H1 (cell line): ENCODE results near the gene LYL1. TPM values are rescaled to one million over a fixed set of nuclear protein-coding genes. Genes with fewer than 3 reads are reported as not detected.

Experiments
- CTCF ChIA-PET: fragments of 300-600 bp; sonication (Branson Sonifier 250); formaldehyde crosslinking; loops from one replicate; lab custom pipeline; 2021; ENCODE audit not compliant: partially characterized antibody; lab: Charles Lee
- POLR2A ChIA-PET: fragments of 300-600 bp; sonication (Branson Sonifier 250); formaldehyde crosslinking; loops from one replicate; lab custom pipeline; 2021; ENCODE audit warnings: inconsistent platforms; ENCODE audit not compliant: partially characterized antibody; lab: Charles Lee
- DNase-seq, 2 experiments: peaks; one replicate each; pipeline versions ENCODE4 v3.0.0 to v3.0.0-alpha.2; 2010 to 2022; ENCODE audit warnings: low spot score in 2 of 2, low read depth in 1 of 2, mixed read lengths in 1 of 2
- FAIRE-seq: peaks from 2 replicates; lab custom pipeline; 2011; peaks lifted over from hg19 to GRCh38; lab: Jason Lieb, UNC
- H2AFZ ChIP-seq: 2 replicates; pipeline ENCODE4 v1.8.1; 2012; ENCODE audit warnings: low read length, inconsistent platforms
- H2AK5ac ChIP-seq: 2 replicates; pipeline ENCODE4 v1.6.1; 2013; ENCODE audit warnings: low read depth, low read length
- H2BK120ac ChIP-seq: replicated peaks from 2 replicates; pipeline ENCODE3; 2013; ENCODE audit warnings: low read depth, low read length, inconsistent platforms
- H2BK12ac ChIP-seq: 2 replicates; pipeline ENCODE4 v1.6.1; 2013; ENCODE audit warnings: low read depth, low read length
- H2BK15ac ChIP-seq: 2 replicates; pipeline ENCODE4 v1.6.1; 2013; ENCODE audit warnings: low read length
- H2BK20ac ChIP-seq: 2 replicates; pipeline ENCODE4 v1.6.1; 2013; ENCODE audit warnings: low read length
- H2BK5ac ChIP-seq: 2 replicates; pipeline ENCODE4 v1.6.1; 2013; ENCODE audit warnings: low read depth, low read length
- H3K14ac ChIP-seq: 2 replicates; pipeline ENCODE4 v1.6.1; 2013; ENCODE audit warnings: inconsistent platforms; ENCODE audit not compliant: insufficient read length
- H3K18ac ChIP-seq: 2 replicates; pipeline ENCODE4 v1.6.1; 2013; ENCODE audit warnings: low read length; ENCODE audit errors: extremely low read depth
- H3K23ac ChIP-seq: 2 replicates; pipeline ENCODE4 v1.6.1; 2013; ENCODE audit warnings: inconsistent platforms; ENCODE audit not compliant: insufficient read length
- H3K23me2 ChIP-seq: 2 replicates; pipeline ENCODE4 v1.6.1; 2013; ENCODE audit warnings: low read depth, low read length
- H3K27ac ChIP-seq: 2 replicates; pipeline ENCODE4 v1.6.1; 2011; ENCODE audit warnings: low read depth, low read length, inconsistent platforms
- H3K27me3 ChIP-seq, 4 experiments: replicated peaks in 1 of 4; 1 replicate in 1 of 4; 2 replicates in 3 of 4; pipeline versions ENCODE4 v1.6.1 to v1.8.1; 2011 to 2013; ENCODE audit warnings: low read length in 3 of 4, mild to moderate bottlenecking in 3 of 4, inconsistent platforms in 2 of 4, mixed read lengths in 2 of 4, moderate library complexity in 1 of 4; ENCODE audit not compliant: control insufficient read depth in 3 of 4, insufficient read depth in 3 of 4; ENCODE audit errors: extremely low read depth in 1 of 4
- H3K36me3 ChIP-seq, 4 experiments: 2 replicates each; pipeline versions ENCODE4 v1.6.1 to v1.8.1; 2011 to 2013; ENCODE audit warnings: mild to moderate bottlenecking in 4 of 4, low read length in 3 of 4, moderate library complexity in 2 of 4, control low read depth in 1 of 4, inconsistent platforms in 1 of 4; ENCODE audit not compliant: insufficient read depth in 4 of 4, control insufficient read depth in 2 of 4
- H3K4ac ChIP-seq: replicated peaks from 2 replicates; pipeline ENCODE3; 2013; ENCODE audit warnings: low read length, low read depth, mixed read lengths, inconsistent platforms; ENCODE audit not compliant: insufficient read length
- H3K4me1 ChIP-seq, 4 experiments: replicated peaks in 1 of 4; 1 replicate in 1 of 4; 2 replicates in 3 of 4; pipeline versions ENCODE4 v1.6.1 to v1.8.1; 2011 to 2013; ENCODE audit warnings: low read length in 3 of 4, inconsistent platforms in 2 of 4, mixed read lengths in 1 of 4; ENCODE audit not compliant: insufficient read depth in 4 of 4, control insufficient read depth in 3 of 4
- H3K4me2 ChIP-seq, 2 experiments: 2 replicates each; pipeline versions ENCODE4 v1.6.1 to v1.8.1; 2011 to 2013; ENCODE audit warnings: low read depth in 2 of 2, low read length in 2 of 2, control low read depth in 1 of 2, inconsistent platforms in 1 of 2, mild to moderate bottlenecking in 1 of 2; ENCODE audit not compliant: insufficient read depth in 1 of 2
- H3K4me3 ChIP-seq, 4 experiments: fragments of 200-600, 300-600 bp in 1 of 4; sonication (generic), shearing (Covaris generic), sonication (Bioruptor Twin) in 1 of 4; 2 replicates each; pipeline versions ENCODE4 v1.5.1 to v1.8.1; 2011 to 2016; ENCODE audit warnings: low read length in 4 of 4, low read depth in 3 of 4, control low read depth in 2 of 4, inconsistent platforms in 2 of 4, mild to moderate bottlenecking in 2 of 4, mixed read lengths in 1 of 4, moderate library complexity in 1 of 4; ENCODE audit not compliant: insufficient read depth in 2 of 4; ENCODE audit errors: extremely low read depth in 1 of 4
- H3K56ac ChIP-seq: replicated peaks from 2 replicates; pipeline ENCODE3; 2013; ENCODE audit warnings: low read depth, mild to moderate bottlenecking, mixed read lengths, low read length, inconsistent platforms; ENCODE audit not compliant: insufficient read length
- H3K79me1 ChIP-seq: 2 replicates; pipeline ENCODE4 v1.6.1; 2013; ENCODE audit warnings: low read depth, low read length, control low read depth
- H3K79me2 ChIP-seq, 2 experiments: 2 replicates each; pipeline versions ENCODE4 v1.6.1 to v1.8.1; 2012 to 2013; ENCODE audit warnings: low read length in 2 of 2, mild to moderate bottlenecking in 2 of 2, inconsistent platforms in 1 of 2; ENCODE audit not compliant: insufficient read depth in 2 of 2, control insufficient read depth in 1 of 2
- H3K9ac ChIP-seq, 4 experiments: replicated peaks in 1 of 4; 1 replicate in 1 of 4; 2 replicates in 3 of 4; pipeline versions ENCODE4 v1.6.1 to v1.8.1; 2011 to 2013; ENCODE audit warnings: low read depth in 3 of 4, low read length in 3 of 4, control low read depth in 2 of 4, mild to moderate bottlenecking in 2 of 4, moderate library complexity in 2 of 4, inconsistent platforms in 1 of 4; ENCODE audit errors: extremely low read depth in 1 of 4
- H3K9me3 ChIP-seq, 2 experiments: 2 replicates each; pipeline versions ENCODE4 v1.6.1 to v1.8.1; 2012 to 2013; ENCODE audit warnings: mild to moderate bottlenecking in 2 of 2, moderate library complexity in 2 of 2, control low read depth in 1 of 2, inconsistent platforms in 1 of 2, low read depth in 1 of 2, low read length in 1 of 2, mixed read lengths in 1 of 2; ENCODE audit not compliant: insufficient read depth in 2 of 2
- H4K20me1 ChIP-seq, 2 experiments: replicated peaks in 1 of 2; 2 replicates each; pipeline versions ENCODE3 to v1.8.1; 2011 to 2013; ENCODE audit warnings: inconsistent platforms in 2 of 2, low read length in 2 of 2, mild to moderate bottlenecking in 1 of 2; ENCODE audit not compliant: insufficient read depth in 2 of 2, control insufficient read depth in 1 of 2
- H4K5ac ChIP-seq: 2 replicates; pipeline ENCODE4 v1.6.1; 2013; ENCODE audit warnings: low read length, low read depth, mixed read lengths, inconsistent platforms; ENCODE audit not compliant: insufficient read length
- H4K8ac ChIP-seq: 2 replicates; pipeline ENCODE4 v1.8.0; 2013; ENCODE audit warnings: mild to moderate bottlenecking, moderate library complexity, low read length, inconsistent platforms; ENCODE audit not compliant: insufficient read depth; ENCODE audit errors: extremely low read depth
- H4K91ac ChIP-seq: replicated peaks from 2 replicates; pipeline ENCODE3; 2013; ENCODE audit warnings: low read length, mixed read lengths, inconsistent platforms; ENCODE audit not compliant: insufficient read length
- CBX5 ChIP-seq: fragments of 300-800, 300-1000 bp; sonication (generic); IDR thresholded peaks from 2 replicates; pipeline ENCODE4 v1.7.1; 2016; ENCODE audit warnings: antibody characterized with exemption, low read length, low read depth
- CBX8 ChIP-seq: fragments of 300-800, 300-1000 bp; sonication (generic); IDR thresholded peaks from 2 replicates; pipeline ENCODE4 v1.7.1; 2016; ENCODE audit warnings: low read depth, low read length, borderline replicate concordance
- CREB1 ChIP-seq: IDR thresholded peaks from 2 replicates; pipeline ENCODE4 v1.6.1; 2012; ENCODE audit warnings: inconsistent platforms
- JUN ChIP-seq: IDR thresholded peaks from 2 replicates; pipeline ENCODE4 v1.6.1; 2011; ENCODE audit warnings: low read depth, mild to moderate bottlenecking, improper control_type of control experiment, low read length
- MAFK ChIP-seq: IDR thresholded peaks from 2 replicates; pipeline ENCODE4 v1.6.1; 2012; ENCODE audit warnings: low read depth, mild to moderate bottlenecking, improper control_type of control experiment, low read length
- RBBP5 ChIP-seq: IDR thresholded peaks from 2 replicates; pipeline ENCODE4 v1.7.1; 2012; ENCODE audit warnings: low read depth, mild to moderate bottlenecking, inconsistent platforms, low read length, moderate library complexity, borderline replicate concordance
- SAP30 ChIP-seq: fragments of 300-600 bp; sonication (generic); IDR thresholded peaks from 2 replicates; pipeline ENCODE4 v1.7.1; 2012; ENCODE audit warnings: low read length, moderate library complexity, mild to moderate bottlenecking, inconsistent platforms; ENCODE audit not compliant: insufficient read depth, insufficient replicate concordance
- SP1 ChIP-seq: IDR thresholded peaks from 2 replicates; pipeline ENCODE4 v1.6.1; 2011; ENCODE audit warnings: low read depth, low read length
- SRF ChIP-seq: IDR thresholded peaks from 2 replicates; pipeline ENCODE4 v1.6.1; 2011; ENCODE audit warnings: mild to moderate bottlenecking, low read depth, low read length, moderate library complexity
- YY1 ChIP-seq: IDR thresholded peaks from 2 replicates; pipeline ENCODE4 v1.6.1; 2011; ENCODE audit warnings: low read depth, mild to moderate bottlenecking, low read length
- polyA plus RNA-seq, 7 experiments: library from polyadenylated mRNA; depleted of rRNA in 3 of 7; stranded (reverse) in 5 of 7; unstranded in 2 of 7; fragments of >200 nt in 5 of 7; fragments of 200-250 nt in 2 of 7; gene quantifications; 1 replicate in 5 of 7; 2 replicates in 1 of 7; 4 replicates in 1 of 7; pipeline versions ENCODE4 v1.2.1 to v1.2.3, GENCODE V29; 2011 to 2013; ENCODE audit warnings: missing spikeins in 2 of 7, mixed read lengths in 2 of 7
- total RNA-seq: library from RNA; stranded (reverse); fragmentation: NEBNext Ultra II Directional; extraction: Animal tissue kit (Norgen Biotek cat#: 25700); gene quantifications from 2 replicates; pipeline ENCODE4 v1.2.1, GENCODE V29; 2021
- TF ChIP-seq, protein P1 (sequence below): IDR thresholded peaks from 2 replicates; pipeline ENCODE4 v1.6.1; 2011; ENCODE audit warnings: low read length, improper control_type of control experiment
- TF ChIP-seq, protein P2 (sequence below), 3 experiments: IDR thresholded peaks; 1 replicate in 2 of 3; 2 replicates in 1 of 3; pipeline versions ENCODE4 v1.5.1 to v1.6.1; 2011; ENCODE audit warnings: low read length in 3 of 3, mild to moderate bottlenecking in 3 of 3, inconsistent platforms in 2 of 3, low read depth in 1 of 3, moderate library complexity in 1 of 3; ENCODE audit not compliant: insufficient read depth in 1 of 3; ENCODE audit errors: control extremely low read depth in 1 of 3

The LYL1 gene
- total and polyA plus RNA-seq, 2 of the 8 experiments (the other 6 are each of a cell fraction or from before 2014, with no cell fraction given) = 0.58 to 0.76 TPM

DNA sequence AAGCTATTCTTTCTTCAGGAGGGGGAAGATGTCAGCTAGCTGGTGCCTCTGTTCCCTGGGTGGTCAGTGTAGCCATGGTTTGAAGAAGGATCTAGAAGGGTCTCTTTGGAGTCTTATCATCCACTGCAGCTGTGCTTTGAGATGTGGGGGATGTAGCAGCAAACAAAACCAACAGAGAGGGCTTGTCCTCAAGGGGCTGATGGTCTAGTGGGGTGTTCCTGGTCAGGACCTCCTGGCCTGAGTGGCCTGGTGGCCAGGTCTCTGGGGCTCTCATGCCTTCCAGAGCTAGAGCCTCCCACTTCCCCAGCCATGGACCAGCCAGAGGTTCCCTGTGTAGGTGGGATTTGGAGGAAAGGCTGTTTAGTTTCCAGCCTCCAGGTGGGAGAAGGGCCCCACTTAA lies 40.3 kb downstream of the LYL1 start:
- no peak overlapping the region for H3K23ac ChIP-seq
- no peak overlapping the region for H2BK20ac ChIP-seq
- H4K5ac ChIP-seq = no peak overlapping the region
- no peak for DNase-seq
- no peak overlapping the region; a peak in 1 of 4 replicates for H3K4me2 ChIP-seq
- H2BK15ac ChIP-seq = no peak overlapping the region
- CTCF ChIA-PET = interaction anchor here (0.6 to 48.8 kb wide), 17 partner anchors 11 to 215 kb away, joined by 3 to 1145 read pairs (median 8); partner anchors contain the start of genes LYL1 and NFIX
- no peaks in the 10 kb centered on the region for H3K9me3 ChIP-seq
- no peak overlapping the region for H4K91ac ChIP-seq
- H3K27ac ChIP-seq = no peak overlapping the region
- H2AK5ac ChIP-seq = no peak overlapping the region
- no peak for FAIRE-seq
- H3K56ac ChIP-seq = no peak overlapping the region
- no peak overlapping the region for H3K14ac ChIP-seq
- no peak overlapping the region for H2AFZ ChIP-seq
- no peak overlapping the region for H2BK12ac ChIP-seq
- POLR2A ChIA-PET = interaction anchor here (1.4 kb wide), 1 partner anchor 90 kb away, joined by 3 read pairs; no protein-coding TSS in a partner anchor
- peaks cover 6% of the 10 kb centered on the region; the same call in 1 of the 2 replicates for H3K23me2 ChIP-seq
- H2BK5ac ChIP-seq = no peak overlapping the region
- H3K18ac ChIP-seq = no peak overlapping the region
- H3K36me3 ChIP-seq = no peaks in the 10 kb centered on the region
- no peaks in the 10 kb centered on the region for H3K79me2 ChIP-seq
- no peak overlapping the region for H4K8ac ChIP-seq
- H4K20me1 ChIP-seq = peaks cover 0 to 3% of the 10 kb centered on the region in 2 experiments
- H3K4ac ChIP-seq = no peak overlapping the region
- H3K4me3 ChIP-seq = no peak overlapping the region
- peaks cover 0 to 10% (median 3%) of the 10 kb centered on the region in 4 experiments; a peak in 4 of 7 replicates for H3K4me1 ChIP-seq
- H3K9ac ChIP-seq = no peak overlapping the region
- H3K79me1 ChIP-seq = no peaks in the 10 kb centered on the region
- peaks cover 46 to 69% (median 61%) of the 10 kb centered on the region in 4 experiments for H3K27me3 ChIP-seq
- no peak overlapping the region for H2BK120ac ChIP-seq
- no peak for TF ChIP-seq SP1
- no peak for TF ChIP-seq CBX8
- no peak for TF ChIP-seq SRF
- no peak for TF ChIP-seq CBX5
- TF ChIP-seq CREB1 = no peak
- no peak for TF ChIP-seq JUN
- no peak for TF ChIP-seq MAFK
- TF ChIP-seq YY1 = no peak
- TF ChIP-seq, protein P1, sequence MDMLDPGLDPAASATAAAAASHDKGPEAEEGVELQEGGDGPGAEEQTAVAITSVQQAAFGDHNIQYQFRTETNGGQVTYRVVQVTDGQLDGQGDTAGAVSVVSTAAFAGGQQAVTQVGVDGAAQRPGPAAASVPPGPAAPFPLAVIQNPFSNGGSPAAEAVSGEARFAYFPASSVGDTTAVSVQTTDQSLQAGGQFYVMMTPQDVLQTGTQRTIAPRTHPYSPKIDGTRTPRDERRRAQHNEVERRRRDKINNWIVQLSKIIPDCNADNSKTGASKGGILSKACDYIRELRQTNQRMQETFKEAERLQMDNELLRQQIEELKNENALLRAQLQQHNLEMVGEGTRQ = no peak
- no peak for TF ChIP-seq RBBP5
- TF ChIP-seq, protein P2, sequence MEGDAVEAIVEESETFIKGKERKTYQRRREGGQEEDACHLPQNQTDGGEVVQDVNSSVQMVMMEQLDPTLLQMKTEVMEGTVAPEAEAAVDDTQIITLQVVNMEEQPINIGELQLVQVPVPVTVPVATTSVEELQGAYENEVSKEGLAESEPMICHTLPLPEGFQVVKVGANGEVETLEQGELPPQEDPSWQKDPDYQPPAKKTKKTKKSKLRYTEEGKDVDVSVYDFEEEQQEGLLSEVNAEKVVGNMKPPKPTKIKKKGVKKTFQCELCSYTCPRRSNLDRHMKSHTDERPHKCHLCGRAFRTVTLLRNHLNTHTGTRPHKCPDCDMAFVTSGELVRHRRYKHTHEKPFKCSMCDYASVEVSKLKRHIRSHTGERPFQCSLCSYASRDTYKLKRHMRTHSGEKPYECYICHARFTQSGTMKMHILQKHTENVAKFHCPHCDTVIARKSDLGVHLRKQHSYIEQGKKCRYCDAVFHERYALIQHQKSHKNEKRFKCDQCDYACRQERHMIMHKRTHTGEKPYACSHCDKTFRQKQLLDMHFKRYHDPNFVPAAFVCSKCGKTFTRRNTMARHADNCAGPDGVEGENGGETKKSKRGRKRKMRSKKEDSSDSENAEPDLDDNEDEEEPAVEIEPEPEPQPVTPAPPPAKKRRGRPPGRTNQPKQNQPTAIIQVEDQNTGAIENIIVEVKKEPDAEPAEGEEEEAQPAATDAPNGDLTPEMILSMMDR (IDR thresholded peaks at IDR 0.05; ENCODE audit: control extremely low read depth in 1 of 3, insufficient read depth in 1 of 3, low read depth in 1 of 3, low read length in 3 of 3) = no peak
- TF ChIP-seq SAP30 = no peak
